K562 (cell line): ENCODE data around the gene CNDP1. TPM values are rescaled to one million over a fixed set of nuclear protein-coding genes. Genes with fewer than 3 reads are reported as not detected.

Source experiments
- ATAC-seq: fragments of 200-7000 bp; cut with Tn5 transposase; 3 replicates; pipeline ENCODE4 v1.9.1; 2020; ENCODE audit warnings: moderate library complexity
- BruUV-seq: library from RNA; stranded (reverse); fragments of 400-500 nt; replicated peaks from 2 replicates; lab custom pipeline; 2021; lab: Mats Ljungman, UMichigan
- CTCF ChIA-PET: fragments of 300-600 bp; formaldehyde crosslinking; extraction: SDS; loops from one replicate; lab custom pipeline; 2021; ENCODE audit warnings: low intra/inter-chr PET ratio; lab: Yijun Ruan, JAX
- POLR2A ChIA-PET: fragments of 300-600, 350-650 bp; sonication (Branson Sonifier 250); formaldehyde crosslinking; extraction: SDS; loops from one replicate; lab custom pipeline; 2021; ENCODE audit warnings: antibody characterized with exemption, inconsistent platforms; lab: Yijun Ruan, JAX
- DNase-seq, 4 experiments: peaks; one replicate each; pipeline versions ENCODE4 v3.0.0 to v3.0.0-alpha.2; 2011 to 2018; ENCODE audit warnings: low spot score in 3 of 4, mixed read lengths in 3 of 4; ENCODE audit errors: extremely low read depth in 1 of 4
- FAIRE-seq: peaks from 2 replicates; lab custom pipeline; 2011; peaks lifted over from hg19 to GRCh38; lab: Jason Lieb, UNC
- H2AFZ ChIP-seq: 2 replicates; pipeline ENCODE4 v1.6.0; 2011; ENCODE audit warnings: low read depth, low read length, control low read depth, inconsistent platforms
- H3K27ac ChIP-seq: fragments of 200-600 bp; 3 replicates; pipeline ENCODE4 v1.8.0; 2011; ENCODE audit warnings: low read depth, mild to moderate bottlenecking, control low read depth, inconsistent platforms, low read length, moderate library complexity, mixed read lengths; ENCODE audit errors: extremely low read depth
- H3K27me3 ChIP-seq, 2 experiments: fragments of 300-600 bp in 1 of 2; 2 replicates in 1 of 2; 3 replicates in 1 of 2; pipeline versions ENCODE4 v1.6.0 to v1.8.0; 2011; ENCODE audit warnings: inconsistent platforms in 2 of 2, low read length in 2 of 2, mild to moderate bottlenecking in 1 of 2, mixed read lengths in 1 of 2, moderate library complexity in 1 of 2; ENCODE audit not compliant: control insufficient read depth in 2 of 2, insufficient read depth in 2 of 2
- H3K36me3 ChIP-seq: fragments of 300-600 bp; 3 replicates; pipeline ENCODE4 v1.8.0; 2011; ENCODE audit warnings: mild to moderate bottlenecking, low read length, inconsistent platforms; ENCODE audit not compliant: control insufficient read depth, insufficient read depth
- H3K4me1 ChIP-seq, 2 experiments: fragments of 200-600 bp in 1 of 2; replicated peaks in 1 of 2; 2 replicates in 1 of 2; 3 replicates in 1 of 2; pipeline versions ENCODE4 v1.5.1 to v1.8.0; 2011; ENCODE audit warnings: inconsistent platforms in 2 of 2, low read length in 2 of 2, mild to moderate bottlenecking in 1 of 2, mixed read lengths in 1 of 2, moderate library complexity in 1 of 2; ENCODE audit not compliant: control insufficient read depth in 2 of 2, insufficient read depth in 2 of 2
- H3K4me2 ChIP-seq: 2 replicates; pipeline ENCODE4 v1.6.1; 2011; ENCODE audit warnings: low read length, control low read depth, inconsistent platforms, mixed read lengths; ENCODE audit not compliant: insufficient read depth
- H3K4me3 ChIP-seq: fragments of 200-600 bp; sonication (generic), shearing (Covaris generic); 2 replicates; pipeline ENCODE4 v1.5.1; 2016; ENCODE audit warnings: control low read depth, inconsistent platforms
- H3K79me2 ChIP-seq: fragments of 200-600 bp; 3 replicates; pipeline ENCODE4 v1.8.0; 2011; ENCODE audit warnings: low read length, inconsistent platforms; ENCODE audit not compliant: control insufficient read depth, insufficient read depth
- H3K9ac ChIP-seq, 2 experiments: 2 replicates each; pipeline versions ENCODE4 v1.6.0 to v1.6.1; 2011; ENCODE audit warnings: low read depth in 2 of 2, low read length in 2 of 2, control low read depth in 1 of 2, inconsistent platforms in 1 of 2, mild to moderate bottlenecking in 1 of 2, mixed read lengths in 1 of 2; ENCODE audit not compliant: insufficient read depth in 1 of 2
- H3K9me1 ChIP-seq: one replicate; pipeline ENCODE4 v1.6.0; 2011; ENCODE audit warnings: inconsistent platforms, mild to moderate bottlenecking, low read length, moderate library complexity; ENCODE audit not compliant: control insufficient read depth, insufficient read depth
- H3K9me3 ChIP-seq: replicated peaks from 2 replicates; pipeline ENCODE4 v1.5.1; 2011; ENCODE audit warnings: low read depth, low read length, inconsistent platforms; ENCODE audit not compliant: control insufficient read depth, insufficient read depth
- H4K20me1 ChIP-seq: replicated peaks from 2 replicates; pipeline ENCODE4 v1.6.1; 2011; ENCODE audit warnings: low read length, inconsistent platforms, mixed read lengths; ENCODE audit not compliant: control insufficient read depth, insufficient read depth
- EGR1 ChIP-seq: fragments of 450-650 bp; conservative IDR thresholded peaks from 2 replicates; pipeline ENCODE4 v1.6.1; 2017; ENCODE audit warnings: mild to moderate bottlenecking
- ETV5 ChIP-seq: sonication (generic); formaldehyde crosslinking; IDR thresholded peaks from 2 replicates; pipeline ENCODE4 v1.4.0; 2020; ENCODE audit warnings: low read depth, mild to moderate bottlenecking, missing genetic modification reagents
- FOXA1 ChIP-seq: fragments of 450-650 bp; IDR thresholded peaks from 2 replicates; pipeline ENCODE4 v1.6.1; 2016; ENCODE audit warnings: mild to moderate bottlenecking, borderline replicate concordance
- THAP12 ChIP-seq: fragments of 250-450 bp; sonication (Bioruptor Pico); IDR thresholded peaks from 2 replicates; pipeline ENCODE4 v1.9.0; 2021; ENCODE audit warnings: mild to moderate bottlenecking, inconsistent platforms
- U2AF1 ChIP-seq: fragments of 200-400 bp; formaldehyde crosslinking; optimal IDR thresholded peaks from 2 replicates; pipeline ENCODE3; 2017; ENCODE audit warnings: mild to moderate bottlenecking, low read depth, low read length, moderate library complexity
- ZNF778 ChIP-seq: fragments of 450-650 bp; formaldehyde crosslinking; IDR thresholded peaks from 2 replicates; pipeline ENCODE4 v1.4.0; 2020; ENCODE audit warnings: mild to moderate bottlenecking, moderate library complexity
- in situ Hi-C: fragments of 300-500 bp; cut with MboI; formaldehyde crosslinking; loops from 4 replicates; pipeline ENCODE4 v1.15.0; 2018; ENCODE audit warnings: inconsistent platforms, mixed read lengths
- intact Hi-C: fragments of 100-400 bp; cut with micrococcal nuclease; formaldehyde crosslinking; loops from 2 replicates; pipeline ENCODE4 v1.14.2; 2022
- polyA plus RNA-seq, 8 experiments: library from polyadenylated mRNA; depleted of rRNA in 4 of 8; stranded (reverse) in 5 of 8; unstranded in 3 of 8; fragments of >200 nt; fragmentation: Nextera tagmentation in 2 of 8; fragmentation: Illumina TruSeq in 1 of 8; extraction: Ambion mirVana in 2 of 8; extraction: Trizol in 1 of 8; gene quantifications; 2 replicates each; pipeline versions ENCODE4 v1.2.1 to v1.2.3, GENCODE V29; 2011 to 2014; ENCODE audit warnings: inconsistent platforms in 1 of 8, missing spikeins in 1 of 8
- total RNA-seq, 7 experiments: library from RNA; depleted of rRNA in 6 of 7; stranded (reverse); fragments of >200 nt in 6 of 7; fragmentation: Illumina TruSeq in 2 of 7; extraction: Trizol in 2 of 7; gene quantifications; 2 replicates each; pipeline versions ENCODE4 v1.2.1 to v1.2.3, GENCODE V29; 2011 to 2021; ENCODE audit warnings: low replicate concordance in 1 of 7

CNDP1 gene
- total and polyA plus RNA-seq, 9 of the 15 experiments (the other 6 are each of a cell fraction or from before 2014, with no cell fraction given): not detected

- TF ChIP-seq EGR1 (peak; percentile 68), ZNF778 (CRISPR knock-in tag) (no peak)
- TF ChIP-seq, all 486 proteins: peak for 14
Measured at GRCh38 chr18:74598350-74599001, 64.2 kb downstream of the CNDP1 start (continued).

- H3K27me3 ChIP-seq: no peaks in the 10 kb centered on the region
- H3K9me1 ChIP-seq: no peaks in the 10 kb centered on the region
- peaks cover 12% of the 10 kb centered on the region for H3K79me2 ChIP-seq
- H3K4me2 ChIP-seq: no peak overlapping the region
- ATAC-seq: no peak
- intact Hi-C loops: no loop called here
- no peaks in the 10 kb centered on the region for H3K36me3 ChIP-seq
- DNase-seq: no peak
- in situ Hi-C loops: no loop called here
- H3K9me3 ChIP-seq: no peaks in the 10 kb centered on the region
- H3K4me3 ChIP-seq: no peak overlapping the region
- TF ChIP-seq FOXA1 (no peak), U2AF1 (no peak), ETV5 (CRISPR knock-in tag) (no peak), THAP12 (CRISPR knock-in tag) (no peak)
- ChIA-PET CTCF (no interaction called here), POLR2A (no interaction called here)
- no peak overlapping the region for H3K9ac ChIP-seq
- no peaks in the 10 kb centered on the region for H4K20me1 ChIP-seq
- BruUV-seq: no TSS peak
- no peak overlapping the region for H3K27ac ChIP-seq
- H2AFZ ChIP-seq: no peak overlapping the region
- FAIRE-seq: no peak
- H3K4me1 ChIP-seq: no peaks in the 10 kb centered on the region; a peak in 1 of 5 replicates
Measured at GRCh38 chr18:74604361-74604760, 70.1 kb downstream of the CNDP1 start.
